HG03571 (cell line): Measurements from ENCODE around the gene CENPP.
"Not testable (repeated sequence)": the region's sequence is repeated elsewhere in the genome, so short reads cannot be mapped to it uniquely, and the experiment has no call there.

Experiments
- ATAC-seq: cut with Tn5 transposase; IDR thresholded peaks from one replicate; pipeline ENCODE4 v1.9.1; 2021; ENCODE audit not compliant: unreplicated experiment

The CENPP gene

GRCh38 chr9:92529124-92529523 is 203.4 kb downstream of the CENPP start:
- no peak for ATAC-seq

- ATAC-seq = no peak
Measured at GRCh38 chr9:92530893-92531292, 205.1 kb downstream of the CENPP start.

- ATAC-seq = no peak
Measured at GRCh38 chr9:92534204-92534603, 208.5 kb downstream of the CENPP start.

- no peak for ATAC-seq
Measured at GRCh38 chr9:92534674-92535073, 208.9 kb downstream of the CENPP start.

GRCh38 chr9:92535940-92536850 is 210.4 kb downstream of the CENPP start, which contains the start of gene ECM2:
TSS of gene ECM2 (minus strand) at chr9:92535990. CDS start at chr9:92522866, 13,124 bp downstream.
- ATAC-seq = no peak

GRCh38 chr9:92538541-92538940 is 212.8 kb downstream of the CENPP start:
- ATAC-seq = no peak

- ATAC-seq = no peak
Measured at GRCh38 chr9:92543972-92544371, 218.2 kb downstream of the CENPP start.

- no peak for ATAC-seq
Measured at GRCh38 chr9:92545002-92545510, 219.3 kb downstream of the CENPP start.

- no peak for ATAC-seq
Measured at GRCh38 chr9:92547356-92547755, 221.6 kb downstream of the CENPP start.

- no peak for ATAC-seq
Measured at GRCh38 chr9:92550765-92551164, 225.0 kb downstream of the CENPP start.

- no peak for ATAC-seq
Measured at GRCh38 chr9:92558612-92559374, 233.0 kb downstream of the CENPP start.

GRCh38 chr9:92561374-92562330 is 235.9 kb downstream of the CENPP start:
- no peak for ATAC-seq

GRCh38 chr9:92562461-92562967 is 236.8 kb downstream of the CENPP start:
- ATAC-seq = no peak

GRCh38 chr9:92563116-92564100 is 237.7 kb downstream of the CENPP start:
- ATAC-seq = no peak

- ATAC-seq = no peak
Measured at GRCh38 chr9:92564504-92564903, 238.8 kb downstream of the CENPP start.

- no peak for ATAC-seq
Measured at GRCh38 chr9:92564982-92565381, 239.2 kb downstream of the CENPP start.

GRCh38 chr9:92571871-92572270 is 246.1 kb downstream of the CENPP start:
- not testable (repeated sequence) for ATAC-seq

- ATAC-seq = not testable (repeated sequence)
Measured at GRCh38 chr9:92573612-92574011, 247.9 kb downstream of the CENPP start.

GRCh38 chr9:92576175-92576574 is 250.4 kb downstream of the CENPP start:
- no peak for ATAC-seq
